ENCODE data around the gene C19orf47.

DNA sequence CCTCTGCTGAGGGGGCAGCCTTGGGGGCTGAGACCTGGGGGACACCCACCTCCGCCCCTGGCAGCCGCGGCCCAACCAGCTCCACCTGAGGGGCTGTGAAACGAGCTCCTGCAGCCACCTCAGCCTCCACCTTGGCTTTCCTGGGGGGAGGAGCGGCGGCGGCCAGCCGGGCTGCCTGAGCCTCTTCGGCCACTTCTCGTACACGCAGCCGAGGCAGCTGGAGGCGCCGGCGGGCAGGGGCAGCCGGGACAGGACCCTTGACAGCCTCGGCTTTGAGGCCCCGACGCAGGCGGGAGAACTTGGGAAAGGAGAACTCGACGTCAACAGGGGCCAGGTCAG, 49.3 kb upstream of the C19orf47 start:
- TF ChIP-seq POLR2A (IDR thresholded peaks at IDR 0.05) (no peak), EP300 (IDR thresholded peaks at IDR 0.05) (no peak), POLR2AphosphoS5 (IDR thresholded peaks at IDR 0.05) (no peak)
- TF ChIP-seq, protein P1, sequence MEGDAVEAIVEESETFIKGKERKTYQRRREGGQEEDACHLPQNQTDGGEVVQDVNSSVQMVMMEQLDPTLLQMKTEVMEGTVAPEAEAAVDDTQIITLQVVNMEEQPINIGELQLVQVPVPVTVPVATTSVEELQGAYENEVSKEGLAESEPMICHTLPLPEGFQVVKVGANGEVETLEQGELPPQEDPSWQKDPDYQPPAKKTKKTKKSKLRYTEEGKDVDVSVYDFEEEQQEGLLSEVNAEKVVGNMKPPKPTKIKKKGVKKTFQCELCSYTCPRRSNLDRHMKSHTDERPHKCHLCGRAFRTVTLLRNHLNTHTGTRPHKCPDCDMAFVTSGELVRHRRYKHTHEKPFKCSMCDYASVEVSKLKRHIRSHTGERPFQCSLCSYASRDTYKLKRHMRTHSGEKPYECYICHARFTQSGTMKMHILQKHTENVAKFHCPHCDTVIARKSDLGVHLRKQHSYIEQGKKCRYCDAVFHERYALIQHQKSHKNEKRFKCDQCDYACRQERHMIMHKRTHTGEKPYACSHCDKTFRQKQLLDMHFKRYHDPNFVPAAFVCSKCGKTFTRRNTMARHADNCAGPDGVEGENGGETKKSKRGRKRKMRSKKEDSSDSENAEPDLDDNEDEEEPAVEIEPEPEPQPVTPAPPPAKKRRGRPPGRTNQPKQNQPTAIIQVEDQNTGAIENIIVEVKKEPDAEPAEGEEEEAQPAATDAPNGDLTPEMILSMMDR (IDR thresholded peaks at IDR 0.05): no peak

All from suprapubic skin (tissue), 4 donors.